HepG2 (cell line): ENCODE results near the gene SIK3. TPM values are rescaled to one million over a fixed set of nuclear protein-coding genes. Genes with fewer than 3 reads are reported as not detected.
A peak's percentile ranks its signal among the peaks of the same experiment; 100 is the strongest.

Experiments used
- BORCS8-MEF2B ChIP-seq: sonication (generic); formaldehyde crosslinking; IDR thresholded peaks from 2 replicates; pipeline ENCODE4 v1.8.0; 2022; ENCODE audit warnings: mild to moderate bottlenecking, missing genetic modification reagents
- ELF3 ChIP-seq: IDR thresholded peaks from 2 replicates; pipeline ENCODE4 v1.6.1; 2016; ENCODE audit warnings: missing genetic modification reagents, missing compliant biosample characterization
- ETV5 ChIP-seq: IDR thresholded peaks from 2 replicates; pipeline ENCODE4 v1.6.1; 2018; ENCODE audit warnings: missing biosample characterization, missing genetic modification reagents, inconsistent platforms, borderline replicate concordance
- GABPA ChIP-seq, 2 experiments: IDR thresholded peaks; 2 replicates each; pipeline ENCODE4 v1.6.1; 2011 to 2016; ENCODE audit warnings: low read depth in 2 of 2, low read length in 1 of 2, missing biosample characterization in 1 of 2, missing genetic modification characterization in 1 of 2
- GATAD2A ChIP-seq: IDR thresholded peaks from 2 replicates; pipeline ENCODE4 v1.6.1; 2016
- HHEX ChIP-seq: IDR thresholded peaks from 2 replicates; pipeline ENCODE4 v1.6.1; 2016; ENCODE audit warnings: control low read depth
- KDM5B ChIP-seq: sonication (generic); formaldehyde crosslinking; IDR thresholded peaks from 2 replicates; pipeline ENCODE4 v1.4.0; 2020; ENCODE audit warnings: missing genetic modification reagents, mild to moderate bottlenecking, borderline replicate concordance
- LCORL ChIP-seq, 2 experiments: fragments of 450-650 bp in 1 of 2; sonication (generic) in 1 of 2; formaldehyde crosslinking in 1 of 2; IDR thresholded peaks; 2 replicates each; pipeline versions ENCODE4 v1.5.0 to v1.6.1; 2017 to 2020; ENCODE audit warnings: antibody characterized with exemption in 1 of 2, missing genetic modification reagents in 1 of 2
- NCOA5 ChIP-seq: sonication (generic); formaldehyde crosslinking; IDR thresholded peaks from 2 replicates; pipeline ENCODE4 v1.4.0; 2020; ENCODE audit warnings: missing genetic modification reagents
- NPAS2 ChIP-seq: sonication (generic); formaldehyde crosslinking; IDR thresholded peaks from 2 replicates; pipeline ENCODE4 v1.8.0; 2022; ENCODE audit warnings: mild to moderate bottlenecking, missing genetic modification reagents, borderline replicate concordance
- PRPF4 ChIP-seq: fragments of 200-400 bp; formaldehyde crosslinking; IDR thresholded peaks from 2 replicates; pipeline ENCODE4 v1.6.1; 2016; ENCODE audit warnings: low read length, low read depth; ENCODE audit not compliant: poor library complexity, severe bottlenecking
- RNF2 ChIP-seq: fragments of 450-650 bp; conservative IDR thresholded peaks from 2 replicates; pipeline ENCODE4 v1.6.1; 2016; ENCODE audit warnings: low read depth
- SOX6 ChIP-seq, 2 experiments: fragments of 450-650 bp in 1 of 2; sonication (generic) in 1 of 2; formaldehyde crosslinking in 1 of 2; IDR thresholded peaks; 2 replicates each; pipeline versions ENCODE4 v1.4.0 to v1.6.1; 2017 to 2020; ENCODE audit warnings: antibody characterized with exemption in 1 of 2, mild to moderate bottlenecking in 1 of 2, missing genetic modification reagents in 1 of 2
- STAT5B ChIP-seq: sonication (generic); formaldehyde crosslinking; IDR thresholded peaks from 2 replicates; pipeline ENCODE4 v1.4.0; 2020; ENCODE audit warnings: missing genetic modification reagents
- TEAD2 ChIP-seq: sonication (generic); formaldehyde crosslinking; IDR thresholded peaks from 2 replicates; pipeline ENCODE4 v1.9.0; 2021; ENCODE audit warnings: missing genetic modification reagents
- ZBTB25 ChIP-seq: IDR thresholded peaks from 2 replicates; pipeline ENCODE4 v1.6.1; 2018; ENCODE audit warnings: missing genetic modification reagents
- ZBTB37 ChIP-seq: sonication (generic); formaldehyde crosslinking; IDR thresholded peaks from 2 replicates; pipeline ENCODE4 v1.4.0; 2020; ENCODE audit warnings: mild to moderate bottlenecking, missing genetic modification reagents
- ZFP37 ChIP-seq: sonication (generic); formaldehyde crosslinking; IDR thresholded peaks from 2 replicates; pipeline ENCODE4 v1.4.0; 2020; ENCODE audit warnings: missing genetic modification reagents, borderline replicate concordance
- ZFP82 ChIP-seq: sonication (generic); formaldehyde crosslinking; IDR thresholded peaks from 2 replicates; pipeline ENCODE4 v1.5.1; 2020; ENCODE audit warnings: mild to moderate bottlenecking, missing genetic modification reagents, borderline replicate concordance
- ZNF33A ChIP-seq: sonication (generic); formaldehyde crosslinking; IDR thresholded peaks from 2 replicates; pipeline ENCODE4 v1.5.1; 2020; ENCODE audit warnings: missing genetic modification reagents, mild to moderate bottlenecking, moderate library complexity, borderline replicate concordance
- ZNF513 ChIP-seq: sonication (generic); formaldehyde crosslinking; conservative IDR thresholded peaks from 2 replicates; pipeline ENCODE4 v1.5.0; 2020; ENCODE audit warnings: missing genetic modification reagents
- ZNF597 ChIP-seq: sonication (generic); formaldehyde crosslinking; IDR thresholded peaks from 2 replicates; pipeline ENCODE4 v1.5.0; 2020; ENCODE audit warnings: missing genetic modification reagents
- ZNF768 ChIP-seq: sonication (generic); formaldehyde crosslinking; IDR thresholded peaks from 2 replicates; pipeline ENCODE4 v1.4.0; 2020; ENCODE audit warnings: missing genetic modification reagents
- ZSCAN30 ChIP-seq: sonication (generic); formaldehyde crosslinking; IDR thresholded peaks from 2 replicates; pipeline ENCODE4 v1.5.0; 2020; ENCODE audit warnings: mild to moderate bottlenecking, missing genetic modification reagents
- polyA plus RNA-seq, 8 experiments: library from polyadenylated mRNA; depleted of rRNA in 3 of 8; stranded (reverse) in 7 of 8; unstranded in 1 of 8; fragments of >200 nt; fragmentation: Illumina TruSeq in 4 of 8; extraction: Trizol in 4 of 8; gene quantifications; 2 replicates each; pipeline versions ENCODE4 v1.2.1 to v1.2.3, GENCODE V29; 2011 to 2016; ENCODE audit warnings: low read depth in 4 of 8, missing spikeins in 1 of 8, mixed read lengths in 1 of 8; ENCODE audit not compliant: insufficient read depth in 1 of 8
- total RNA-seq, 5 experiments: library from RNA; depleted of rRNA; stranded (reverse); fragments of >200 nt; fragmentation: Illumina TruSeq; extraction: Trizol; gene quantifications; 2 replicates each; pipeline ENCODE4 v1.2.3, GENCODE V29; 2016; ENCODE audit warnings: low read depth in 1 of 5

Gene SIK3
- total and polyA plus RNA-seq, 2 of the 13 experiments (the other 11 are each of a cell fraction or from before 2014, with no cell fraction given) = 5.7 to 9.8 TPM

GRCh38 chr11:116808262-116809175 lies 289.7 kb downstream of the SIK3 start (continued):
- TF ChIP-seq ZNF768 (no peak), BORCS8-MEF2B (CRISPR knock-in tag) (peak; percentile 30; the same call in 1 of the 2 replicates), GATAD2A (CRISPR knock-in tag) (peak; percentile 96), NCOA5 (no peak), PRPF4 (no peak), ZNF33A (CRISPR knock-in tag) (no peak), KDM5B (no peak; the same call in 1 of the 2 replicates), ELF3 (CRISPR knock-in tag) (peak; percentile 81), RNF2 (no peak), ZSCAN30 (CRISPR knock-in tag) (no peak), ZNF597 (CRISPR knock-in tag) (no peak), ETV5 (CRISPR knock-in tag) (peak; percentile 58; the same call in 1 of the 2 replicates), TEAD2 (CRISPR knock-in tag) (no peak), STAT5B (CRISPR knock-in tag) (peak; percentile 80; the same call in 1 of the 2 replicates), NPAS2 (CRISPR knock-in tag) (no peak), ZFP82 (no peak), ZNF513 (CRISPR knock-in tag) (no peak), SOX6 (IDR thresholded peaks at IDR 0.05) (no peak), SOX6 (CRISPR knock-in tag; IDR thresholded peaks at IDR 0.05) (peak; percentile 98), ZBTB37 (CRISPR knock-in tag) (peak; percentile 72), ZBTB25 (CRISPR knock-in tag) (peak; percentile 80; the same call in 1 of the 2 replicates), LCORL (IDR thresholded peaks at IDR 0.05) (peak; percentile 30; the same call in 1 of the 2 replicates), LCORL (CRISPR knock-in tag; IDR thresholded peaks at IDR 0.05) (peak; percentile 78; the same call in 1 of the 2 replicates), HHEX (peak; percentile 90), GABPA (IDR thresholded peaks at IDR 0.05; ENCODE audit: low read depth, low read length) (no peak), GABPA (CRISPR knock-in tag; IDR thresholded peaks at IDR 0.05; ENCODE audit: low read depth) (peak; percentile 59; the same call in 1 of the 2 replicates), ZFP37 (CRISPR knock-in tag) (no peak)
